ENCODE data around the gene MIGA2. TPM values are rescaled to one million over a fixed set of nuclear protein-coding genes. Genes with fewer than 3 reads are reported as not detected.

The MIGA2 gene
- total RNA-seq, 1 donor from 2014 or later = 12.6 TPM

DNA sequence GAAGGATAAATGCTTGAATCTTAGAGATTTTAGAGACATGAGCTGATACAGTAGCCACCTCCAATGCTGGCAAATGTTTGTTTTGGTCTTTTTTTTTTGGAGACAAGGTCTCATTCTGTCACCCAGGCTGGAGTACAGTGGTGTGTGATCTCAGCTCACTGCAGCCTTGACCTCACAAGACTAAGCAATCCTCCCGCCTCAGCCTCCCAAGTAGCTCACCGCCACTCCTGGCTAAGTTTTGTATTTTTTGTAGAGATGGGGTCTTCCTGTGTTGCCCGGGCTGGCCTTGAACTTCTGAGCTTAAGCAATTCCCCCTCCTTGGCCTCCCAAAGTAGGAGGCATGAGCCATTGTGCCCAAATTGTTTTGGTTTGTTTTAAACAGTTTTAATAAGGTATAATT is 37.7 kb downstream of the MIGA2 start:
- FAIRE-seq = no peak
- Histone ChIP-seq H3K4me3 (ENCODE audit: low read depth, low read length) (no peak overlapping the region), H3K27me3 (ENCODE audit: control insufficient read depth, insufficient read depth, low read length) (no peaks in the 10 kb centered on the region), H3K36me3 (ENCODE audit: control insufficient read depth, insufficient read depth, low read length) (peaks cover 1% of the 10 kb centered on the region)
- DNase-seq (ENCODE audit: low read depth) = no peak
- no peak for TF ChIP-seq CTCF (IDR thresholded peaks at IDR 0.05; ENCODE audit: insufficient read depth, low read length, severe bottlenecking)

- no peak for FAIRE-seq
- H3K27me3 ChIP-seq (ENCODE audit: control insufficient read depth, insufficient read depth, low read length) = no peaks in the 10 kb centered on the region
- no peak for DNase-seq (ENCODE audit: low read depth)
- no peak overlapping the region for H3K4me3 ChIP-seq (ENCODE audit: low read depth, low read length)
- TF ChIP-seq CTCF (IDR thresholded peaks at IDR 0.05; ENCODE audit: insufficient read depth, low read length, severe bottlenecking) = no peak
- H3K36me3 ChIP-seq (ENCODE audit: control insufficient read depth, insufficient read depth, low read length) = no peaks in the 10 kb centered on the region
Measured at GRCh38 chr9:129075996-129076639, 39.7 kb downstream of the MIGA2 start.

GRCh38 chr9:129076640-129077037 is 40.2 kb downstream of the MIGA2 start:
- no peaks in the 10 kb centered on the region for H3K36me3 ChIP-seq (ENCODE audit: control insufficient read depth, insufficient read depth, low read length)
- no peak for TF ChIP-seq CTCF (IDR thresholded peaks at IDR 0.05; ENCODE audit: insufficient read depth, low read length, severe bottlenecking)
- H3K4me3 ChIP-seq (ENCODE audit: low read depth, low read length) = no peak overlapping the region
- DNase-seq (ENCODE audit: low read depth) = no peak
- no peaks in the 10 kb centered on the region for H3K27me3 ChIP-seq (ENCODE audit: control insufficient read depth, insufficient read depth, low read length)
- FAIRE-seq = no peak

GRCh38 chr9:129077236-129077635 is 40.8 kb downstream of the MIGA2 start:
- peak; percentile 13 for DNase-seq (ENCODE audit: low read depth)
- H3K27me3 ChIP-seq (ENCODE audit: control insufficient read depth, insufficient read depth, low read length) = no peaks in the 10 kb centered on the region
- no peak for TF ChIP-seq CTCF (IDR thresholded peaks at IDR 0.05; ENCODE audit: insufficient read depth, low read length, severe bottlenecking)
- H3K36me3 ChIP-seq (ENCODE audit: control insufficient read depth, insufficient read depth, low read length) = no peaks in the 10 kb centered on the region
- H3K4me3 ChIP-seq (ENCODE audit: low read depth, low read length) = no peak overlapping the region
- FAIRE-seq = no peak

DNA sequence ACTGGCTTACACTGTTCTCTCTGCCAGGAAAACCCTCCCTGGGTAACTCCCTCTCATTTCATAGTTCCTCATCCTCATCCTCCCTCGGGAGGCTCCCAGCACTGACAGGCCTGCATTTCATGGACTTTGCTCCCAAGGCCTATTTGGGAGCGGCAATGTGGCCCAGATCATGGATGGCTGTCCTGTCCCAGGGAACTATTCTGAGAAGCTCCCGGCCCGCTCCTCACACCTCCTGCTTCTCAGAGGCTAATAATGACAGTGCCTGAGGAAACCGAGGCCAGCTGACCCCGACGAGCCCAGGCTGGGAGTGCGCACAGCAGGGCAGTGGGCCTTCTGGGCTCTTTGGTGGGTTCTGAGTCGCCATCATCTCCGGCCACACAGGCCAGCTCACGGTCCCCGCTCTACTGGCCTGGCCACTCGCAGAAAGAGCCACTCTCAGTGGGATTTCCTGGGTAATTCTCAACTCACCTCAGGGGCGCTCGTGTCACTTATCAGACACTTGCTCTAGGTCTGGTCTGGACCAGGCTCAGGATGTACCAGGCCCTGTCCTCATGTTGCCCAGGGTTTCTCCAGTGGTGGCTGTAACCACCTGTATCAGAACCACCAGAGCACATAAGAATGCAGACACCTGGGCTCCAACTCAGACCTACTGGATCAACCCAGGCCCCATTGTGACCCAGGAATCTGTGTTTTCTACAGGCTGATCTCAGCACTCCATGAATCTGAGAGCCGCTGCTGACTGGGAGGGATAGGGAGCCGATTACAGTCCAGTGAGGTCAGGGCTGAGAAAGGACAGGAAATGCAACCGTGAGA is 42.5 kb downstream of the MIGA2 start:
- no peaks in the 10 kb centered on the region for H3K36me3 ChIP-seq (ENCODE audit: control insufficient read depth, insufficient read depth, low read length)
- DNase-seq (ENCODE audit: low read depth) = no peak
- no peaks in the 10 kb centered on the region for H3K27me3 ChIP-seq (ENCODE audit: control insufficient read depth, insufficient read depth, low read length)
- FAIRE-seq = no peak
- H3K4me3 ChIP-seq (ENCODE audit: low read depth, low read length) = no peak overlapping the region
- TF ChIP-seq CTCF (IDR thresholded peaks at IDR 0.05; ENCODE audit: insufficient read depth, low read length, severe bottlenecking) = no peak
